CD14-positive monocyte (primary cell): ENCODE measurements around the gene OR52E1. TPM values are rescaled to one million over a fixed set of nuclear protein-coding genes. Genes with fewer than 3 reads are reported as not detected.

Experiments used
- DNase-seq, 3 donors: peaks; one replicate each; pipeline ENCODE4 v3.0.0-alpha.2; 2011 to 2022
- H2AFZ ChIP-seq: 2 replicates; pipeline ENCODE4 v1.6.0; 2012; ENCODE audit warnings: mild to moderate bottlenecking, low read depth, low read length, inconsistent platforms; ENCODE audit not compliant: insufficient read depth, poor library complexity, severe bottlenecking
- H3K27ac ChIP-seq, 2 donors: 1 replicate in 1 of 2; 2 replicates in 1 of 2; pipeline ENCODE4 v1.5.1; 2012 to 2013; ENCODE audit warnings: low read length in 2 of 2, control low read depth in 1 of 2, inconsistent platforms in 1 of 2, low read depth in 1 of 2, mild to moderate bottlenecking in 1 of 2
- H3K27me3 ChIP-seq, 2 donors: one replicate each; pipeline versions ENCODE4 v1.6.0 to v1.6.1; 2011 to 2013; ENCODE audit warnings: low read length in 2 of 2; ENCODE audit not compliant: control insufficient read depth in 2 of 2, insufficient read depth in 2 of 2
- H3K36me3 ChIP-seq, 2 donors: replicated peaks in 1 of 2; 1 replicate in 1 of 2; 2 replicates in 1 of 2; pipeline versions ENCODE4 v1.5.1 to v1.6.1; 2012 to 2013; ENCODE audit warnings: low read length in 2 of 2, control low read depth in 1 of 2, inconsistent platforms in 1 of 2, mild to moderate bottlenecking in 1 of 2; ENCODE audit not compliant: insufficient read depth in 2 of 2, control insufficient read depth in 1 of 2
- H3K4me1 ChIP-seq, 2 donors: 1 replicate in 1 of 2; 2 replicates in 1 of 2; pipeline versions ENCODE4 v1.5.1 to v1.6.1; 2012 to 2013; ENCODE audit warnings: low read length in 2 of 2, control low read depth in 1 of 2, inconsistent platforms in 1 of 2, mild to moderate bottlenecking in 1 of 2, moderate library complexity in 1 of 2; ENCODE audit not compliant: insufficient read depth in 2 of 2, control insufficient read depth in 1 of 2
- H3K4me2 ChIP-seq: replicated peaks from 2 replicates; pipeline ENCODE3; 2012; ENCODE audit warnings: low read length, moderate library complexity, mild to moderate bottlenecking; ENCODE audit not compliant: poor library complexity, severe bottlenecking; ENCODE audit errors: extremely low read depth
- H3K4me3 ChIP-seq, 3 experiments: fragments of 200-600 bp in 1 of 3; sonication (generic) in 1 of 3; replicated peaks in 1 of 3; 1 replicate in 2 of 3; 2 replicates in 1 of 3; pipeline ENCODE4 v1.5.1; 2011 to 2013; ENCODE audit warnings: low read length in 3 of 3, mild to moderate bottlenecking in 3 of 3, control low read depth in 2 of 3, low read depth in 2 of 3, inconsistent platforms in 1 of 3, moderate library complexity in 1 of 3
- H3K79me2 ChIP-seq: 2 replicates; pipeline ENCODE4 v1.6.0; 2012; ENCODE audit warnings: mild to moderate bottlenecking, control low read depth, inconsistent platforms, low read length, moderate library complexity; ENCODE audit not compliant: insufficient read depth
- H3K9ac ChIP-seq: 2 replicates; pipeline ENCODE4 v1.6.0; 2017; ENCODE audit warnings: low read length, mild to moderate bottlenecking; ENCODE audit not compliant: insufficient read depth, poor library complexity, severe bottlenecking
- H3K9me3 ChIP-seq, 2 donors: replicated peaks in 1 of 2; 1 replicate in 1 of 2; 2 replicates in 1 of 2; pipeline versions ENCODE4 v1.5.1 to v1.6.1; 2012 to 2013; ENCODE audit warnings: low read length in 2 of 2, control low read depth in 1 of 2; ENCODE audit not compliant: control insufficient read depth in 1 of 2, insufficient read depth in 1 of 2
- H4K20me1 ChIP-seq: 2 replicates; pipeline ENCODE4 v1.6.0; 2012; ENCODE audit warnings: mild to moderate bottlenecking, low read length, control low read depth, moderate library complexity; ENCODE audit not compliant: insufficient read depth
- H3K27ac Mint-ChIP-seq, 7 donors: one replicate each; pipeline ENCODE4 v1.8.0; 2020; ENCODE audit warnings: mild to moderate bottlenecking in 7 of 7, mixed read lengths in 7 of 7, moderate library complexity in 6 of 7, inconsistent platforms in 2 of 7
- H3K27me3 Mint-ChIP-seq, 3 donors: one replicate each; pipeline ENCODE4 v1.8.0; 2021 to 2022; ENCODE audit warnings: low read depth in 3 of 3, mild to moderate bottlenecking in 3 of 3, mixed read lengths in 3 of 3, moderate library complexity in 3 of 3, inconsistent platforms in 1 of 3
- H3K36me3 Mint-ChIP-seq, 2 donors: one replicate each; pipeline ENCODE4 v1.8.0; 2020; ENCODE audit warnings: mixed read lengths in 2 of 2, inconsistent platforms in 1 of 2, mild to moderate bottlenecking in 1 of 2
- H3K4me1 Mint-ChIP-seq: one replicate; pipeline ENCODE4 v1.8.0; 2020; ENCODE audit warnings: mild to moderate bottlenecking, mixed read lengths
- H3K4me3 Mint-ChIP-seq, 2 donors: one replicate each; pipeline ENCODE4 v1.8.0; 2020; ENCODE audit warnings: mild to moderate bottlenecking in 2 of 2, mixed read lengths in 2 of 2, moderate library complexity in 1 of 2
- H3K9me3 Mint-ChIP-seq, 7 donors: one replicate each; pipeline ENCODE4 v1.8.0; 2020 to 2022; ENCODE audit warnings: mixed read lengths in 7 of 7, mild to moderate bottlenecking in 6 of 7, moderate library complexity in 6 of 7, inconsistent platforms in 2 of 7
- CTCF ChIP-seq: fragments of 200-600 bp; IDR thresholded peaks from one replicate; pipeline ENCODE4 v1.8.0; 2022; ENCODE audit warnings: antibody characterized with exemption, mild to moderate bottlenecking
- WGBS: methylation state at CpG from one replicate; pipeline ENCODE4 v1.1.5; 2013; ENCODE audit warnings: missing lambda C conversion rate; ENCODE audit not compliant: insufficient coverage; 5-methylcytosine and 5-hydroxymethylcytosine counted together
- intact Hi-C, 2 donors: fragments of 100-400 bp; cut with micrococcal nuclease; formaldehyde crosslinking; loops; one replicate each; pipeline versions ENCODE4 v1.15.0 to v1.15.1; 2023
- polyA plus RNA-seq, 3 donors: library from polyadenylated mRNA; depleted of rRNA in 1 of 3; unstranded in 2 of 3; stranded (reverse) in 1 of 3; fragments of 300-500 nt in 2 of 3; fragments of >200 nt in 1 of 3; fragmentation: Illumina TruSeq in 2 of 3; gene quantifications; 1 replicate in 2 of 3; 2 replicates in 1 of 3; pipeline ENCODE4 v1.2.3, GENCODE V29; 2012 to 2021

The OR52E1 gene
- polyA plus RNA-seq, 3 donors: not detected

- 89% methylated on average over 1 of the region's 1 CpG for WGBS
- H3K36me3 ChIP-seq: no peaks in the 10 kb centered on the region
- intact Hi-C loops: no loop called here
- no peak for DNase-seq
- no peaks in the 10 kb centered on the region for H4K20me1 ChIP-seq
- H3K27me3 Mint-ChIP-seq: peaks cover 0 to 1% (median 0%) of the 10 kb centered on the region in 3 donors
- no peaks in the 10 kb centered on the region for H3K4me1 ChIP-seq
- H3K36me3 Mint-ChIP-seq: no peaks in the 10 kb centered on the region
- H3K79me2 ChIP-seq: no peaks in the 10 kb centered on the region
- no peaks in the 10 kb centered on the region for H3K4me1 Mint-ChIP-seq
- peaks cover 0 to 3% (median 0%) of the 10 kb centered on the region in 7 donors for H3K9me3 Mint-ChIP-seq
- H2AFZ ChIP-seq: no peak overlapping the region
- H3K27ac ChIP-seq: no peak overlapping the region
- H3K27me3 ChIP-seq: no peaks in the 10 kb centered on the region
- no peak for TF ChIP-seq CTCF
- no peak overlapping the region for H3K9ac ChIP-seq
- no peak overlapping the region for H3K4me3 ChIP-seq
- H3K9me3 ChIP-seq: no peaks in the 10 kb centered on the region
- H3K4me3 Mint-ChIP-seq: no peak overlapping the region
- H3K4me2 ChIP-seq: no peak overlapping the region
- H3K27ac Mint-ChIP-seq: no peak overlapping the region
Measured at GRCh38 chr11:5038341-5038740, 31.0 kb upstream of the OR52E1 start.

- Mint-ChIP-seq H3K27ac (no peak overlapping the region), H3K9me3 (peaks cover 0 to 3% (median 0%) of the 10 kb centered on the region in 7 donors), H3K36me3 (no peaks in the 10 kb centered on the region), H3K27me3 (peaks cover 0 to 1% (median 0%) of the 10 kb centered on the region in 3 donors), H3K4me3 (no peak overlapping the region), H3K4me1 (no peaks in the 10 kb centered on the region)
- intact Hi-C loops: no loop called here
- no peaks in the 10 kb centered on the region for H3K79me2 ChIP-seq
- no peak overlapping the region for H3K27ac ChIP-seq
- no peaks in the 10 kb centered on the region for H4K20me1 ChIP-seq
- H3K27me3 ChIP-seq: no peaks in the 10 kb centered on the region
- H3K9ac ChIP-seq: no peak overlapping the region
- no CpG with 5 or more reads among the region's 4 CpGs for WGBS
- no peak overlapping the region for H3K4me2 ChIP-seq
- TF ChIP-seq CTCF: no peak
- no peaks in the 10 kb centered on the region for H3K9me3 ChIP-seq
- no peak for DNase-seq
- H3K4me3 ChIP-seq: no peak overlapping the region
- no peak overlapping the region for H2AFZ ChIP-seq
- H3K4me1 ChIP-seq: no peaks in the 10 kb centered on the region
- H3K36me3 ChIP-seq: no peaks in the 10 kb centered on the region
Measured at GRCh38 chr11:5040876-5041275, 28.5 kb upstream of the OR52E1 start.
